GM19351 (cell line): Measurements from ENCODE around the gene LRRC34.

Experiments
- ATAC-seq: cut with Tn5 transposase; IDR thresholded peaks from one replicate; pipeline ENCODE4 v1.9.1; 2021; ENCODE audit warnings: mild to moderate bottlenecking, moderate library complexity; ENCODE audit not compliant: unreplicated experiment

The LRRC34 gene

GRCh38 chr3:169769287-169770181, 43.2 kb downstream of the LRRC34 start, which contains the start of gene ACTRT3:
TSS of gene ACTRT3 (minus strand) at chr3:169769561. CDS start at chr3:169769520, 41 bp downstream.
- peak; percentile 29 for ATAC-seq

GRCh38 chr3:169764882-169765612, 47.7 kb downstream of the LRRC34 start, which contains the start of gene TERC:
TSS of gene TERC (minus strand) at chr3:169765060.
- peak; percentile 64 for ATAC-seq

- ATAC-seq = peak; percentile 49
Observed at GRCh38 chr3:169764312-169764881, 48.3 kb downstream of the LRRC34 start.

GRCh38 chr3:169760479-169760878, 52.2 kb downstream of the LRRC34 start:
- no peak for ATAC-seq

GRCh38 chr3:169759256-169759655, 53.4 kb downstream of the LRRC34 start:
- ATAC-seq = peak; percentile 40

GRCh38 chr3:169758359-169758994, 54.2 kb downstream of the LRRC34 start:
- no peak for ATAC-seq

- no peak for ATAC-seq
Observed at GRCh38 chr3:169755488-169755887, 57.2 kb downstream of the LRRC34 start.

GRCh38 chr3:169754711-169755110, 58.0 kb downstream of the LRRC34 start:
- ATAC-seq = no peak

- ATAC-seq = no peak
Observed at GRCh38 chr3:169751875-169752274, 60.8 kb downstream of the LRRC34 start.

- ATAC-seq = peak; percentile 35
Observed at GRCh38 chr3:169750665-169751064, 62.0 kb downstream of the LRRC34 start.

- ATAC-seq = peak; percentile 62
Observed at GRCh38 chr3:169748670-169749069, 64.0 kb downstream of the LRRC34 start.

- no peak for ATAC-seq
Observed at GRCh38 chr3:169746924-169747323, 65.8 kb downstream of the LRRC34 start.

- ATAC-seq = no peak
Observed at GRCh38 chr3:169744366-169745054, 68.2 kb downstream of the LRRC34 start.
